WTC11 (cell line): ENCODE results near the gene R3HCC1L.

ENCODE experiments used
- GRHL2 ChIP-seq: fragments of 250-450 bp; sonication (Bioruptor Pico); IDR thresholded peaks from 2 replicates; pipeline ENCODE4 v1.8.0; 2022; ENCODE audit warnings: mild to moderate bottlenecking, moderate library complexity; ENCODE audit not compliant: insufficient replicate concordance, severe bottlenecking
- NR2C2 ChIP-seq: sonication (generic); formaldehyde crosslinking; IDR thresholded peaks from 2 replicates; pipeline ENCODE4 v1.8.0; 2022; ENCODE audit warnings: mild to moderate bottlenecking, missing genetic modification reagents
- RELA ChIP-seq: sonication (generic); formaldehyde crosslinking; IDR thresholded peaks from 2 replicates; pipeline ENCODE4 v1.8.1; 2022; ENCODE audit warnings: missing genetic modification reagents, mild to moderate bottlenecking, borderline replicate concordance
- SP1 ChIP-seq: sonication (generic); formaldehyde crosslinking; conservative IDR thresholded peaks from 2 replicates; pipeline ENCODE4 v1.8.1; 2022; ENCODE audit warnings: missing genetic modification reagents
- ZNF416 ChIP-seq: fragments of 250-450 bp; sonication (Bioruptor Pico); IDR thresholded peaks from 2 replicates; pipeline ENCODE4 v1.9.0; 2021; ENCODE audit warnings: mild to moderate bottlenecking, inconsistent platforms
- TF ChIP-seq, protein P1 (sequence below): fragments of 200-600 bp; IDR thresholded peaks from 2 replicates; pipeline ENCODE4 v1.8.0; 2022; ENCODE audit warnings: antibody characterized with exemption

DNA sequence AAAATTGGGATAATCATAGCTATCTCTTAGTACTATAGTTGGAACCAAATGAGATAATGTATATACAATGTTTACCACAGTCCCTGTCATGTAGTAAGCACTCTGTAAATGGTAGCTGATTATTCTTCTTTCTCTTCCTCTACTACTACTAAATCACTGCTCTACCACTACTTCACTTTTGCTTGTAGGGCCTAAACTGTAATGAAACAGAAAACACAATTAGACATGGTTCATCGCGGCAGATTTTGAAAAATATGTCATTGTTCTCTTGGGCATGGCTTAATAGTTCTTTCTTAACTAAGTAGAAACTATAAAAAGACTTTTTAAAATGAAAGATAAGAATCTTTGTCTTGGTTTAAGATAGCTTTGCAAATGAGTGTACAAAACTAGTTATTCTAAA lies 34.9 kb downstream of the R3HCC1L start:
- TF ChIP-seq SP1: no peak
- TF ChIP-seq, protein P1, sequence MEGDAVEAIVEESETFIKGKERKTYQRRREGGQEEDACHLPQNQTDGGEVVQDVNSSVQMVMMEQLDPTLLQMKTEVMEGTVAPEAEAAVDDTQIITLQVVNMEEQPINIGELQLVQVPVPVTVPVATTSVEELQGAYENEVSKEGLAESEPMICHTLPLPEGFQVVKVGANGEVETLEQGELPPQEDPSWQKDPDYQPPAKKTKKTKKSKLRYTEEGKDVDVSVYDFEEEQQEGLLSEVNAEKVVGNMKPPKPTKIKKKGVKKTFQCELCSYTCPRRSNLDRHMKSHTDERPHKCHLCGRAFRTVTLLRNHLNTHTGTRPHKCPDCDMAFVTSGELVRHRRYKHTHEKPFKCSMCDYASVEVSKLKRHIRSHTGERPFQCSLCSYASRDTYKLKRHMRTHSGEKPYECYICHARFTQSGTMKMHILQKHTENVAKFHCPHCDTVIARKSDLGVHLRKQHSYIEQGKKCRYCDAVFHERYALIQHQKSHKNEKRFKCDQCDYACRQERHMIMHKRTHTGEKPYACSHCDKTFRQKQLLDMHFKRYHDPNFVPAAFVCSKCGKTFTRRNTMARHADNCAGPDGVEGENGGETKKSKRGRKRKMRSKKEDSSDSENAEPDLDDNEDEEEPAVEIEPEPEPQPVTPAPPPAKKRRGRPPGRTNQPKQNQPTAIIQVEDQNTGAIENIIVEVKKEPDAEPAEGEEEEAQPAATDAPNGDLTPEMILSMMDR: no peak
- TF ChIP-seq NR2C2 (CRISPR knock-in tag): no peak
- no peak for TF ChIP-seq RELA
- no peak for TF ChIP-seq ZNF416
- no peak for TF ChIP-seq GRHL2 (CRISPR knock-in tag)
